GM10266 (cell line): ENCODE measurements around the gene C1RL.

Experiments
- DNase-seq: peaks from one replicate; pipeline ENCODE4 v3.0.0; 2012; ENCODE audit errors: extremely low spot score
- CTCF ChIP-seq: IDR thresholded peaks from 2 replicates; pipeline ENCODE4 v1.5.1; 2012; ENCODE audit warnings: mild to moderate bottlenecking, low read depth; ENCODE audit not compliant: control insufficient read depth, insufficient read depth; ENCODE audit errors: missing control alignments

C1RL gene

GRCh38 chr12:7152818-7153217 is 43.8 kb upstream of the C1RL start:
- TF ChIP-seq CTCF = no peak
- no peak for DNase-seq

- DNase-seq = no peak
- TF ChIP-seq CTCF = no peak
Observed at GRCh38 chr12:7151532-7151931, 42.5 kb upstream of the C1RL start.

GRCh38 chr12:7150841-7151240 is 41.8 kb upstream of the C1RL start:
- TF ChIP-seq CTCF = no peak
- no peak for DNase-seq

- DNase-seq = no peak
- TF ChIP-seq CTCF = no peak
Observed at GRCh38 chr12:7150356-7150755, 41.3 kb upstream of the C1RL start.

GRCh38 chr12:7146906-7147305 is 37.9 kb upstream of the C1RL start:
- no peak for TF ChIP-seq CTCF
- DNase-seq = no peak

GRCh38 chr12:7146228-7146627 is 37.2 kb upstream of the C1RL start:
- no peak for TF ChIP-seq CTCF
- no peak for DNase-seq

- TF ChIP-seq CTCF = no peak
- no peak for DNase-seq
Observed at GRCh38 chr12:7145671-7146070, 36.7 kb upstream of the C1RL start.
